ENCODE data around the gene RHCE. TPM values are rescaled to one million over a fixed set of nuclear protein-coding genes. Genes with fewer than 3 reads are reported as not detected.
"Not testable (repeated sequence)": the region's sequence is repeated elsewhere in the genome, so short reads cannot be mapped to it uniquely, and the experiment has no call there.

Gene RHCE
- total RNA-seq, 2 experiments from 2014 or later = 0.63 TPM; not detected in 1

GRCh38 chr1:25414578-25414977, 6.0 kb downstream of the RHCE start:
- POLR2A ChIA-PET; H3K4me3 ChIP-seq (ENCODE audit: low read depth, low read length, poor library complexity, severe bottlenecking); intact Hi-C loops (cut with micrococcal nuclease; ENCODE audit: unreplicated experiment); H4K20me1 ChIP-seq (ENCODE audit: insufficient read depth, low read length); H3K27ac ChIP-seq (ENCODE audit: low read depth, low read length, poor library complexity, severe bottlenecking); H2AFZ ChIP-seq (ENCODE audit: low read length); H3K9me2 ChIP-seq (ENCODE audit: insufficient read depth, low read length); H3K36me3 ChIP-seq (ENCODE audit: insufficient read depth, low read length); H3K79me2 ChIP-seq (ENCODE audit: insufficient read depth, low read depth, low read length); CTCF ChIA-PET (ENCODE audit: unreplicated experiment); BruUV-seq (replicated peaks); H3K9me3 ChIP-seq (ENCODE audit: low read length); H3K4me1 ChIP-seq (ENCODE audit: insufficient read depth, low read length, poor library complexity, severe bottlenecking); DNase-seq (ENCODE audit: low spot score); H3K4me2 ChIP-seq (ENCODE audit: low read length): not testable (repeated sequence)

- H3K4me1 ChIP-seq (ENCODE audit: insufficient read depth, low read length, poor library complexity, severe bottlenecking); H3K9me2 ChIP-seq (ENCODE audit: insufficient read depth, low read length); H2AFZ ChIP-seq (ENCODE audit: low read length); H3K36me3 ChIP-seq (ENCODE audit: insufficient read depth, low read length); H3K4me3 ChIP-seq (ENCODE audit: low read depth, low read length, poor library complexity, severe bottlenecking); intact Hi-C loops (cut with micrococcal nuclease; ENCODE audit: unreplicated experiment); H4K20me1 ChIP-seq (ENCODE audit: insufficient read depth, low read length); DNase-seq (ENCODE audit: low spot score); BruUV-seq (replicated peaks); H3K4me2 ChIP-seq (ENCODE audit: low read length); CTCF ChIA-PET (ENCODE audit: unreplicated experiment); H3K9me3 ChIP-seq (ENCODE audit: low read length); H3K79me2 ChIP-seq (ENCODE audit: insufficient read depth, low read depth, low read length); H3K27ac ChIP-seq (ENCODE audit: low read depth, low read length, poor library complexity, severe bottlenecking): not testable (repeated sequence)
- POLR2A ChIA-PET = interaction anchor here (0.6 kb wide), 1 partner anchor 371 kb away, joined by 3 read pairs; no protein-coding TSS in a partner anchor
These were observed 6.5 kb downstream of the RHCE start for GRCh38 chr1:25414157-25414556.

GRCh38 chr1:25412872-25413623, 7.6 kb downstream of the RHCE start:
- DNase-seq (ENCODE audit: low spot score); H3K9me2 ChIP-seq (ENCODE audit: insufficient read depth, low read length); BruUV-seq (replicated peaks); POLR2A ChIA-PET; H4K20me1 ChIP-seq (ENCODE audit: insufficient read depth, low read length); H3K4me2 ChIP-seq (ENCODE audit: low read length); H3K79me2 ChIP-seq (ENCODE audit: insufficient read depth, low read depth, low read length); CTCF ChIA-PET (ENCODE audit: unreplicated experiment); H3K9me3 ChIP-seq (ENCODE audit: low read length); intact Hi-C loops (cut with micrococcal nuclease; ENCODE audit: unreplicated experiment); H3K27ac ChIP-seq (ENCODE audit: low read depth, low read length, poor library complexity, severe bottlenecking); H3K4me3 ChIP-seq (ENCODE audit: low read depth, low read length, poor library complexity, severe bottlenecking); H3K36me3 ChIP-seq (ENCODE audit: insufficient read depth, low read length); H2AFZ ChIP-seq (ENCODE audit: low read length); H3K4me1 ChIP-seq (ENCODE audit: insufficient read depth, low read length, poor library complexity, severe bottlenecking): not testable (repeated sequence)

- CTCF ChIA-PET (ENCODE audit: unreplicated experiment); H3K9me3 ChIP-seq (ENCODE audit: low read length): not testable (repeated sequence)
- POLR2A ChIA-PET = interaction anchor here (0.6 kb wide), 1 partner anchor 27 kb away, joined by 3 read pairs; no protein-coding TSS in a partner anchor
These were observed 10.8 kb downstream of the RHCE start for GRCh38 chr1:25409641-25410427.

GRCh38 chr1:25405731-25406305, 14.8 kb downstream of the RHCE start:
- BruUV-seq (replicated peaks); H3K4me2 ChIP-seq (ENCODE audit: low read length); H3K4me3 ChIP-seq (ENCODE audit: low read depth, low read length, poor library complexity, severe bottlenecking); POLR2A ChIA-PET; DNase-seq (ENCODE audit: low spot score); CTCF ChIA-PET (ENCODE audit: unreplicated experiment); H2AFZ ChIP-seq (ENCODE audit: low read length); H3K4me1 ChIP-seq (ENCODE audit: insufficient read depth, low read length, poor library complexity, severe bottlenecking); H3K79me2 ChIP-seq (ENCODE audit: insufficient read depth, low read depth, low read length); H4K20me1 ChIP-seq (ENCODE audit: insufficient read depth, low read length); H3K36me3 ChIP-seq (ENCODE audit: insufficient read depth, low read length); H3K27ac ChIP-seq (ENCODE audit: low read depth, low read length, poor library complexity, severe bottlenecking); H3K9me3 ChIP-seq (ENCODE audit: low read length); H3K9me2 ChIP-seq (ENCODE audit: insufficient read depth, low read length); intact Hi-C loops (cut with micrococcal nuclease; ENCODE audit: unreplicated experiment): not testable (repeated sequence)

More at GRCh38 chr1:25409641-25410427, 10.8 kb downstream of the RHCE start:
- H3K79me2 ChIP-seq (ENCODE audit: insufficient read depth, low read depth, low read length); H3K9me2 ChIP-seq (ENCODE audit: insufficient read depth, low read length); H4K20me1 ChIP-seq (ENCODE audit: insufficient read depth, low read length); H3K4me2 ChIP-seq (ENCODE audit: low read length); H3K27ac ChIP-seq (ENCODE audit: low read depth, low read length, poor library complexity, severe bottlenecking); H3K36me3 ChIP-seq (ENCODE audit: insufficient read depth, low read length); H3K4me1 ChIP-seq (ENCODE audit: insufficient read depth, low read length, poor library complexity, severe bottlenecking); H3K4me3 ChIP-seq (ENCODE audit: low read depth, low read length, poor library complexity, severe bottlenecking); intact Hi-C loops (cut with micrococcal nuclease; ENCODE audit: unreplicated experiment); DNase-seq (ENCODE audit: low spot score); BruUV-seq (replicated peaks); H2AFZ ChIP-seq (ENCODE audit: low read length): not testable (repeated sequence)
